Liver (tissue), 3 donors: Measurements from ENCODE around the gene MYO7B.

Experiments
- EGR1 ChIP-seq, 2 donors: IDR thresholded peaks; 2 replicates each; pipeline ENCODE4 v1.6.1; 2016 to 2018; ENCODE audit warnings: antibody characterized with exemption in 2 of 2, low read depth in 2 of 2
- JUND ChIP-seq, 2 donors: IDR thresholded peaks; 2 replicates each; pipeline ENCODE4 v1.6.1; 2016; ENCODE audit warnings: antibody characterized with exemption in 2 of 2
- NR2F2 ChIP-seq: IDR thresholded peaks from 2 replicates; pipeline ENCODE4 v1.6.1; 2016; ENCODE audit warnings: antibody characterized with exemption
- RAD21 ChIP-seq, 2 donors: IDR thresholded peaks; 2 replicates each; pipeline ENCODE4 v1.6.1; 2016; ENCODE audit warnings: antibody characterized with exemption in 2 of 2, mild to moderate bottlenecking in 2 of 2
- YY1 ChIP-seq: IDR thresholded peaks from 2 replicates; pipeline ENCODE4 v1.6.1; 2016; ENCODE audit warnings: antibody characterized with exemption, mild to moderate bottlenecking
- TF ChIP-seq, protein P1 (sequence below): fragments of 150-350 bp; IDR thresholded peaks from 2 replicates; pipeline ENCODE4 v1.5.1; 2017; ENCODE audit warnings: improper control_type of control experiment, low read depth, low read length; ENCODE audit not compliant: missing input control
- donor health status: healthy.
- donor health status: healthy.

DNA sequence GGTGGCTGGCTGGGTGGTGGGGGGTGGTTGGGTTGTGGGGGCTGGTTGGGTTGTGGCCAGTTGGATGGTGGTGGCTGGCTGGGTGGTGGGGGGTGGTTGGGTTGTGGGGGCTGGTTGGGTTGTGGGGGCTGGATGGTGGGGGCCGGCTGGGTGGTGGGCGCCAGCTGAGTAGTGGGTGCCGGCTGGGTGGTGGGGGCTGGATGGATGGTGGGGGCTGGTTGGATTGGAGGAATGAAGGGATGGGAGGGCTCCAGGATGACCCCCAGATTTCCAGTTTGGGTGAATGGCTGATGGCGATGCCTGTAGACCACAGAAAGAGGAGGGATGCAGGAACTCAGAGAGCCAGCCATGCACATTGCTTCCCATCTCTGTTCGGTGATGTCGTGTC lies 83.7 kb downstream of the MYO7B start:
- TF ChIP-seq, protein P1, sequence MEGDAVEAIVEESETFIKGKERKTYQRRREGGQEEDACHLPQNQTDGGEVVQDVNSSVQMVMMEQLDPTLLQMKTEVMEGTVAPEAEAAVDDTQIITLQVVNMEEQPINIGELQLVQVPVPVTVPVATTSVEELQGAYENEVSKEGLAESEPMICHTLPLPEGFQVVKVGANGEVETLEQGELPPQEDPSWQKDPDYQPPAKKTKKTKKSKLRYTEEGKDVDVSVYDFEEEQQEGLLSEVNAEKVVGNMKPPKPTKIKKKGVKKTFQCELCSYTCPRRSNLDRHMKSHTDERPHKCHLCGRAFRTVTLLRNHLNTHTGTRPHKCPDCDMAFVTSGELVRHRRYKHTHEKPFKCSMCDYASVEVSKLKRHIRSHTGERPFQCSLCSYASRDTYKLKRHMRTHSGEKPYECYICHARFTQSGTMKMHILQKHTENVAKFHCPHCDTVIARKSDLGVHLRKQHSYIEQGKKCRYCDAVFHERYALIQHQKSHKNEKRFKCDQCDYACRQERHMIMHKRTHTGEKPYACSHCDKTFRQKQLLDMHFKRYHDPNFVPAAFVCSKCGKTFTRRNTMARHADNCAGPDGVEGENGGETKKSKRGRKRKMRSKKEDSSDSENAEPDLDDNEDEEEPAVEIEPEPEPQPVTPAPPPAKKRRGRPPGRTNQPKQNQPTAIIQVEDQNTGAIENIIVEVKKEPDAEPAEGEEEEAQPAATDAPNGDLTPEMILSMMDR = no peak
- TF ChIP-seq NR2F2 (no peak), JUND (IDR thresholded peaks at IDR 0.05) (no peak), EGR1 (IDR thresholded peaks at IDR 0.05; ENCODE audit: low read depth in 2 of 2) (no peak), RAD21 (IDR thresholded peaks at IDR 0.05) (no peak), YY1 (no peak)
